WERI-Rb-1 (cell line): ENCODE data around the gene NOC3L.
"Not testable (repeated sequence)": the region's sequence is repeated elsewhere in the genome, so short reads cannot be mapped to it uniquely, and the experiment has no call there.

Experiments
- DNase-seq: peaks from one replicate; pipeline ENCODE4 v3.0.0-alpha.2; 2020
- H3K27ac ChIP-seq: fragments of 250-450 bp; sonication (Bioruptor Pico); 2 replicates; pipeline ENCODE4 v1.5.1; 2020; ENCODE audit warnings: mild to moderate bottlenecking, moderate library complexity
- H3K27me3 ChIP-seq: fragments of 250-450 bp; sonication (Bioruptor Pico); 2 replicates; pipeline ENCODE4 v1.5.1; 2021; ENCODE audit warnings: mild to moderate bottlenecking, low read depth, moderate library complexity; ENCODE audit not compliant: insufficient read depth, severe bottlenecking
- H3K36me3 ChIP-seq: fragments of 250-450 bp; sonication (Bioruptor Pico); 2 replicates; pipeline ENCODE4 v1.5.1; 2020; ENCODE audit warnings: mild to moderate bottlenecking, moderate library complexity
- H3K4me3 ChIP-seq: 2 replicates; pipeline ENCODE4 v1.5.1; 2011; ENCODE audit warnings: low read depth, mild to moderate bottlenecking, control low read depth, low read length
- H3K9me3 ChIP-seq: fragments of 250-450 bp; sonication (Bioruptor Pico); 2 replicates; pipeline ENCODE4 v1.5.1; 2021; ENCODE audit warnings: mild to moderate bottlenecking, moderate library complexity; ENCODE audit not compliant: severe bottlenecking
- CTCF ChIP-seq: IDR thresholded peaks from 2 replicates; pipeline ENCODE4 v1.5.1; 2011; ENCODE audit warnings: low read depth, mild to moderate bottlenecking, control low read depth, inconsistent platforms, low read length

Gene NOC3L

DNA sequence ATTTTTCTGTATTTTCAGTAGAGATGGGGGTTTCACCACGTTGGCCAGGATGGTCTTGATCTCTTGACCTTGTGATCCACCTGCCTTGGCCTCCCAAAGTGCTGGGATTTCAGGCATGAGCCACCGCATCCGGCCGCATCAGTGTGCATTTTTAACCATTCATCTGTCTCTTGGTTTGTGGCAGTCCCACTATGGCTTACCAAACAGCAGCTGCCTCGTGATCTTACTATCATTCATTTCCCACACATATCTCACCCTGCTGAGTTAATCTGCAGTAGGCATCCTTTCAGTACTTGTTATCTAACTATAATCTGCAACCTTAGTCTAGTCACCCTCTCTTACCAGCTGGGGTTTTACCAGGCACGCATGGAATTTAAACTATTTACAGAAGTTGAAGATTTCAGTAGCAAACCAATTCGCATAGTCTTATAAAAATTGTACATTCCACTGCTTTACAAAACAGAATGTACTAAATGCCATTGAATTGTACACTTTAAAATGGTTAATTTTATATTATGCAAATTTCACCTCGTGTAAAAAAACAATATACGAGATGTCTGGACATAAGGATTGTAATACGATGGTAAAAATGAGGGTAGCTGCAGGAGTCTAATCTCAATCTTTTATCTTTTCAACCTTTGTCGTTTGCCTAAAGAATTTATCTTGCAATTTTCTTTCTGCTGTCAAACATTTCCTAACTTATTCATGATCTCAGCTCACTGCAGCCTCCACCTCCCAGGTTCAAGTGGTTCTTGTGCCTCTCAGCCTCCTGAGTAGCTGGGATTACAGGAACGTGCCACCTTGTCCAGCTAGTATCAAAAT lies 35.0 kb upstream of the NOC3L start:
- Histone ChIP-seq H3K4me3 (no peak overlapping the region), H3K27me3 (no peaks in the 10 kb centered on the region), H3K27ac (no peak overlapping the region), H3K9me3 (no peaks in the 10 kb centered on the region), H3K36me3 (no peaks in the 10 kb centered on the region; the same call in 1 of the 2 replicates)
- no peak for TF ChIP-seq CTCF
- DNase-seq: no peak

GRCh38 chr10:94392117-94392516 lies 29.4 kb upstream of the NOC3L start:
- H3K27me3 ChIP-seq, H3K9me3 ChIP-seq, DNase-seq, H3K4me3 ChIP-seq, H3K36me3 ChIP-seq, H3K27ac ChIP-seq: not testable (repeated sequence)

DNA sequence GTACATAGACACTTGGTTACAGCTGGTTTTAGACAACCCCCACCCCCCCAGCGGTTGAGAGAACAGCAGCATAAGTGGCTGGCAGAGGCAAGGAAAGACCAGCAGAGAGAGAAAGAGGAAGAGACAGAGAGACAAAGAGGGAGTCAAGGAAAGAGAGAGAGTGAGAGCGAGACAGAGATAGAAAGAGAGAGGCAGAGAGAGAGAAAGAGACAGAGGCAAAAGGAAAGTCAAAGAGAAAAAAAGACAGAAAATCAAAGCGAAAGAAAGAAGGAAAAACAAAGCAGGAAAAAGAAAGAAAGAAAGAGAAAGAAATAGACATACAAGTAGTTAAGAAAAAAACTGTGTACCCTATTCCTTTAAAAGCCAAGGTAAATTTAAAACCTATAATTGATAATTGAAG lies 23.0 kb upstream of the NOC3L start:
- H3K36me3 ChIP-seq, H3K9me3 ChIP-seq, H3K27ac ChIP-seq, H3K4me3 ChIP-seq, H3K27me3 ChIP-seq, DNase-seq: not testable (repeated sequence)

GRCh38 chr10:94383530-94383929 lies 20.8 kb upstream of the NOC3L start:
- H3K27me3 ChIP-seq: no peaks in the 10 kb centered on the region
- no peak for TF ChIP-seq CTCF
- no peaks in the 10 kb centered on the region for H3K9me3 ChIP-seq
- H3K4me3 ChIP-seq: no peak overlapping the region
- DNase-seq: no peak
- no peak overlapping the region for H3K27ac ChIP-seq
- no peaks in the 10 kb centered on the region for H3K36me3 ChIP-seq

GRCh38 chr10:94376865-94377264 lies 14.1 kb upstream of the NOC3L start:
- H3K4me3 ChIP-seq: no peak overlapping the region
- no peaks in the 10 kb centered on the region for H3K27me3 ChIP-seq
- DNase-seq: no peak
- no peak for TF ChIP-seq CTCF
- no peak overlapping the region for H3K27ac ChIP-seq
- H3K36me3 ChIP-seq: no peaks in the 10 kb centered on the region
- no peaks in the 10 kb centered on the region for H3K9me3 ChIP-seq

DNA sequence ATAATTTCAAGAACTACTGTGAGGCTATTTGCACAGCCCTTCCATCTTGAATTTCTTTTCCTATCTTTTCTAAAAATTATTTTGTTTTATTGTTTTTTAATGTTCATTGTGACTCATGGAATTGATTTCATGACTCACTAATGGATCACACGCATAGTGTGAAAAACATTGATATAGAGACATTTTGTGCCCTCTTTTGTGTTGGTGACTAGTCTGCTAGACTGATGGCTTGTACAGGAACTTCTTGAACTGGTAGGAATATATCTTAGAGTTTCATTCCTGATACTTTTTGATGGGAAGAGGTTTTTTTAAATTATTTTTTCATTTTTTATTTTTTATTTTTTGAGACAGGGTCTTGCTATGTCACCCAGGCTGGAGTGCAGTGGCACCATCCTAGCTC lies 12.6 kb upstream of the NOC3L start:
- H3K27me3 ChIP-seq: no peaks in the 10 kb centered on the region
- H3K36me3 ChIP-seq: no peaks in the 10 kb centered on the region
- TF ChIP-seq CTCF: no peak
- no peak for DNase-seq
- H3K9me3 ChIP-seq: no peaks in the 10 kb centered on the region
- H3K4me3 ChIP-seq: no peak overlapping the region
- H3K27ac ChIP-seq: no peak overlapping the region

DNA sequence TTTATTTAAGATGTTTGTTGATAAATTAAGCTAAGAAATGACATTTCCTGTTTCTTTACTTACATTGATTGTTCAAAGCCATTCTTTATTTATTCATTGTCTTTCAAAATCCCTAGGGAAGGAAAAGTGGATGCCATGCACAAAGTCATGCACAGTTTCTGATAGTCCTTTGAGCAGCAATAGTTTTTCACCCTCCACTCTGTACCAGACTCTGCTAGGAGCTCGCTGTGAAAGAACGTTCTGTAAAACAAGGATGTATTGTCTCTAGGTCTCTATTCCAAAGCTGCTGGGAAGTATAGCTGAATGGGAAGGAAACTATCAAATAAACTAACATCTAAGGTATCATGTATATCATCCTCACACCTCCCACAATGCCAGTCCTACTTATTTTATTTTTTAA lies 7.8 kb upstream of the NOC3L start:
- no peak overlapping the region for H3K27ac ChIP-seq
- H3K36me3 ChIP-seq: no peaks in the 10 kb centered on the region
- H3K4me3 ChIP-seq: no peak overlapping the region
- no peak for DNase-seq
- H3K9me3 ChIP-seq: no peaks in the 10 kb centered on the region
- TF ChIP-seq CTCF: no peak
- H3K27me3 ChIP-seq: no peaks in the 10 kb centered on the region
